ENCODE measurements around the gene TMEM225B.
"Not testable (repeated sequence)": the region's sequence is repeated elsewhere in the genome, so short reads cannot be mapped to it uniquely, and the experiment has no call there.

TMEM225B gene

GRCh38 chr7:99597762-99598501 lies at the start of gene TMEM225B:
Gene TMEM225B, plus strand, starts transcription at chr7:99598267. Its CDS starts 6,122 bp downstream, at chr7:99604389.
- DNase-seq: no peak

GRCh38 chr7:99549545-99549944 lies 48.5 kb upstream of the TMEM225B start:
- not testable (repeated sequence) for DNase-seq

- no peak for DNase-seq
Observed at GRCh38 chr7:99551334-99551733, 46.7 kb upstream of the TMEM225B start.

- peak; percentile 80 for DNase-seq
Observed at GRCh38 chr7:99551767-99552463, 46.2 kb upstream of the TMEM225B start, which contains the start of gene FAM200A. Gene FAM200A, minus strand, starts transcription at chr7:99552114. Its CDS starts 3,707 bp downstream, at chr7:99548407.

- DNase-seq: no peak
Observed at GRCh38 chr7:99553039-99553438, 45.0 kb upstream of the TMEM225B start.

GRCh38 chr7:99554939-99555338 lies 43.1 kb upstream of the TMEM225B start:
- no peak for DNase-seq

GRCh38 chr7:99557196-99557607 lies 40.9 kb upstream of the TMEM225B start:
- DNase-seq: no peak

- no peak for DNase-seq
Observed at GRCh38 chr7:99557940-99558305, 40.1 kb upstream of the TMEM225B start.

GRCh38 chr7:99558306-99559174 lies 39.5 kb upstream of the TMEM225B start, which contains the start of gene ZNF655:
Gene ZNF655, plus strand, starts transcription at chr7:99558642. Its CDS starts 1,918 bp downstream, at chr7:99560560.
- peak; percentile 82 for DNase-seq

- DNase-seq: no peak
Observed at GRCh38 chr7:99559175-99559915, 38.7 kb upstream of the TMEM225B start.

- DNase-seq: no peak
Observed at GRCh38 chr7:99560834-99561736, 37.0 kb upstream of the TMEM225B start.

- no peak for DNase-seq
Observed at GRCh38 chr7:99561737-99562051, 36.4 kb upstream of the TMEM225B start.

GRCh38 chr7:99562114-99562784 lies 35.8 kb upstream of the TMEM225B start:
- no peak for DNase-seq

GRCh38 chr7:99562832-99563231 lies 35.2 kb upstream of the TMEM225B start:
- no peak for DNase-seq

GRCh38 chr7:99563650-99564049 lies 34.4 kb upstream of the TMEM225B start:
- no peak for DNase-seq

- DNase-seq: not testable (repeated sequence)
Observed at GRCh38 chr7:99568770-99569169, 29.3 kb upstream of the TMEM225B start.

GRCh38 chr7:99571768-99572167 lies 26.3 kb upstream of the TMEM225B start:
- no peak for DNase-seq

GRCh38 chr7:99573257-99573656 lies 24.8 kb upstream of the TMEM225B start:
- no peak for DNase-seq

- DNase-seq: no peak
Observed at GRCh38 chr7:99576251-99576650, 21.8 kb upstream of the TMEM225B start.

GRCh38 chr7:99579281-99579955 lies 18.6 kb upstream of the TMEM225B start:
- DNase-seq: no peak

Measured in activated CD4-positive, alpha-beta T cell treated with anti-CD3 and anti-CD28 coated beads for 1 hour (primary cell).